Measurements from ENCODE around the gene DAB1. TPM values are rescaled to one million over a fixed set of nuclear protein-coding genes. Genes with fewer than 3 reads are reported as not detected.
"Not testable (repeated sequence)": the region's sequence is repeated elsewhere in the genome, so short reads cannot be mapped to it uniquely, and the experiment has no call there.

DAB1 gene
- total RNA-seq, 3 donors from 2014 or later = not detected

DNA sequence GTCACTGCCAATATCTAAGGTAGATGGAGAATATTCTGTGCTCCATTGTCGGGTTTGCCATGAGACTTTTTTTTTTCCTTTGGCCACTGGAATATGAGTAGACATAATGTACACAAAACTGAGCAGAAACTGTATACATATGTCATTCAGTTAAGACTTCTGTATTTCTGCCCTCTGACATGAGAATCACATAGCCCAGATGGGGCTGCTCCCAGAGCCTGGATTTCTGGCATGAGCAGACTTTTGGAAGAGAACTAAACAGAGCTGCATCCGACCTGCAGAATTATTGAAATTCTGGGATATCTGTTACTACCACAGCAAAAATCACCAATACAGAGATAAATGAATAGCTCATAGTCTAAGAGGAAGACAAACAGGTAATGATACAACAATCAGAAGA is 62.3 kb downstream of the DAB1 start:
- H3K9me3 Mint-ChIP-seq = no peaks in the 10 kb centered on the region
- no peaks in the 10 kb centered on the region for H3K36me3 Mint-ChIP-seq (ENCODE audit: insufficient read depth)
- DNase-seq (no peak), ATAC-seq (no peak)
- no peak overlapping the region for H3K4me3 Mint-ChIP-seq
- no peaks in the 10 kb centered on the region for H3K4me1 Mint-ChIP-seq (ENCODE audit: low read depth)
- H3K27me3 Mint-ChIP-seq (ENCODE audit: low read depth) = no peaks in the 10 kb centered on the region

- no peaks in the 10 kb centered on the region for H3K27me3 Mint-ChIP-seq (ENCODE audit: low read depth)
- no peak for ATAC-seq
- no peak overlapping the region for H3K4me3 Mint-ChIP-seq
- H3K9me3 Mint-ChIP-seq = no peaks in the 10 kb centered on the region
- no peaks in the 10 kb centered on the region for H3K4me1 Mint-ChIP-seq (ENCODE audit: low read depth)
- DNase-seq = no peak
- no peaks in the 10 kb centered on the region for H3K36me3 Mint-ChIP-seq (ENCODE audit: insufficient read depth)
Observed at GRCh38 chr1:57360846-57361407, 62.9 kb downstream of the DAB1 start.

DNA sequence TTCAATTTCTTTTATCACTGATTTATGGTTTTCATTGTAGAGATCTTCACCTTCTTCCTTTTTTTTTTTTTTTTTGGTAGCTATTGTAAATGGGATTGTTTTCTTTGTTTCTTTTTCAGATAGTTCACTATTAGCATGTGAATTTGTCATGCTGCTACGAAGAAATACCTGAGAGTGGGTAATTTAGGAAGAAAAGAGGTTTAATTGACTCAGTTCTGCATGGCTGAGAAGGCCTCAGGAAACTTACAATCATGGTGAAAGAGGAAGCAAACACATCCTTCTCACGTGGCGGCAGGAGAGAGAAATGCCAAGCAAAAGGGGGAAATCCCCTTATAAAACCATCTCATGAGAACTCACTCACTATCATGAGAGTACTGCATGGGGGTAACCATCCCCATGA is 66.4 kb downstream of the DAB1 start:
- H3K36me3 Mint-ChIP-seq (ENCODE audit: insufficient read depth) = no peaks in the 10 kb centered on the region
- no peak for ATAC-seq
- DNase-seq = no peak
- H3K9me3 Mint-ChIP-seq = no peaks in the 10 kb centered on the region
- H3K4me1 Mint-ChIP-seq (ENCODE audit: low read depth) = no peaks in the 10 kb centered on the region
- H3K4me3 Mint-ChIP-seq = no peak overlapping the region
- H3K27me3 Mint-ChIP-seq (ENCODE audit: low read depth) = peaks cover 3% of the 10 kb centered on the region

DNA sequence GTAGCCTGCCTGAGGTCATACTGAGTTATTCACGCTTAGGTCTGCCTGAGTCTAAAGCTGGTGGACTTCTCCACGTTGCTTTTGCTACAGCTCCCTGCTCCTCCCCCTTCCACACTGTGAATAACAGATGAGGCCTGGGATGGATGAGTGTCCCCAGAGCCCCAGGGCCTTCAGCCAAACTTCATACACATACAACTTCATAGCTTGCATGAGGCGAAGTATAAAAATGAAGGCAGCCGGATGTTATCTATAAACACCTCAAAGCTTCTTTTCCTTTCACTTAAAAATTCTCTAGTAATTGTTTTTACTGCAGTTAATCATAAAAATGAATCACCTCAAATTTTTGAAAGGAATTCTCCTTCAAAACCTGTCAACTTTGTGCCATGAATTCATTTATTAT is 70.2 kb downstream of the DAB1 start:
- H3K9me3 Mint-ChIP-seq = no peaks in the 10 kb centered on the region
- H3K4me1 Mint-ChIP-seq (ENCODE audit: low read depth) = no peaks in the 10 kb centered on the region
- no peak for ATAC-seq
- DNase-seq = no peak
- H3K4me3 Mint-ChIP-seq = no peak overlapping the region
- peaks cover 3% of the 10 kb centered on the region for H3K27me3 Mint-ChIP-seq (ENCODE audit: low read depth)
- no peaks in the 10 kb centered on the region for H3K36me3 Mint-ChIP-seq (ENCODE audit: insufficient read depth)

GRCh38 chr1:57350610-57351009 is 73.2 kb downstream of the DAB1 start:
- ATAC-seq = no peak
- Mint-ChIP-seq H3K36me3 (ENCODE audit: insufficient read depth) (no peaks in the 10 kb centered on the region), H3K4me1 (ENCODE audit: low read depth) (no peaks in the 10 kb centered on the region), H3K27me3 (ENCODE audit: low read depth) (peaks cover 5% of the 10 kb centered on the region), H3K9me3 (no peaks in the 10 kb centered on the region), H3K4me3 (no peak overlapping the region)
- DNase-seq = no peak

GRCh38 chr1:57348921-57349320 is 74.9 kb downstream of the DAB1 start:
- no peaks in the 10 kb centered on the region for H3K9me3 Mint-ChIP-seq
- no peak overlapping the region for H3K4me3 Mint-ChIP-seq
- no peaks in the 10 kb centered on the region for H3K4me1 Mint-ChIP-seq (ENCODE audit: low read depth)
- ATAC-seq = no peak
- peaks cover 2% of the 10 kb centered on the region for H3K27me3 Mint-ChIP-seq (ENCODE audit: low read depth)
- no peaks in the 10 kb centered on the region for H3K36me3 Mint-ChIP-seq (ENCODE audit: insufficient read depth)
- DNase-seq = no peak

DNA sequence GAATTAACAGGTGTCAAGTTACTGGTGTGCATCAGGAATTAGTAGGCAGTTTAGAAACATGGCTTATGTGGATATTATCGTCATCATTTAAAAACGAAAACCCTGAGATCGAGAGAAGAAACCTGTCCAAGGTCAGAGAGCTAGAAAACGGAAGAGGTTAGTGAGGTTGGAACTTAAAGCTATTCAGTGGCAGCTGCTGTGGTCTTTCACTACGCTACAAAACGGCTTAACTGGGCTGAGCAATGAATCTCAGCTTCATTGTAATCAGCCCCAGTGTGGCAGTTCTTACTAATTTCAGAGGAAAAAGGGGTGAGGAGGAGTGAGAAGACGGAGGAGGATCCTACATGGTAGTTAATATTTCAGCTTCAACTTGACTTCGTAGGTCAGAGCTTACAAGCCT is 77.9 kb downstream of the DAB1 start:
- Mint-ChIP-seq H3K4me3 (no peak overlapping the region), H3K9me3 (no peaks in the 10 kb centered on the region), H3K36me3 (ENCODE audit: insufficient read depth) (no peaks in the 10 kb centered on the region), H3K27me3 (ENCODE audit: low read depth) (peaks cover 2% of the 10 kb centered on the region), H3K4me1 (ENCODE audit: low read depth) (no peaks in the 10 kb centered on the region)
- ATAC-seq (no peak), DNase-seq (no peak)

- DNase-seq (no peak), ATAC-seq (no peak)
- no peaks in the 10 kb centered on the region for H3K4me1 Mint-ChIP-seq (ENCODE audit: low read depth)
- no peaks in the 10 kb centered on the region for H3K36me3 Mint-ChIP-seq (ENCODE audit: insufficient read depth)
- peaks cover 2% of the 10 kb centered on the region for H3K27me3 Mint-ChIP-seq (ENCODE audit: low read depth)
- no peak overlapping the region for H3K4me3 Mint-ChIP-seq
- no peaks in the 10 kb centered on the region for H3K9me3 Mint-ChIP-seq
Observed at GRCh38 chr1:57344265-57344664, 79.6 kb downstream of the DAB1 start.

DNA sequence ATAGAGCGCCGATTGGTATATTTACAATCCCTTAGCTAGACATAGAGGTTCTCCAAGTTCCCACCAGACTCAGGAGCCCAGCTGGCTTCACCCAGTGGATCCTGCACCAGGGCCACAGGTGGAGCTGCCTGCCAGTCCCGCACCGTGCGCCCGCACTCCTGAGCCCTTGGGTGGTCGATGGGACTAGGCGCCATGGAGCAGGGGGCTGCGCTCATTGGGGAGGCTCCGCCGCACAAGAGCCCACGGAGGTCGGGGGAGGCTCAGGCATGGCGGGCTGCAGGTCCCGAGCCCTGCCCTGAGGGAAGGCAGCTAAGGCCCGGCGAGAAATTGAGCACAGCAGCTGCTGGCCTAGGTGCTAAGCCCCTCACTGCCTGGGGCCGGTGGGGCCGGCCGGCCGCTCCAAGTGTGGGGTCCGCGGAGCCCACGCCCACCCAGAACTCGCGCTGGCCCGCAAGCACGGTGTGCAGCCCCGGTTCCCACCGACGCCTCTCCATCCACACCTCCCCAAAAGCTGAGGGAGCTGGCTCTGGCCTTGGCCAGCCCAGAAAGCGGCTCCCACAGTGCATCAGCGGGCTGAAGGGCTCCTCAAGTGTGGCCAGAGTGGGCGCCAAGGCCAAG is 80.5 kb downstream of the DAB1 start:
- H3K4me3 Mint-ChIP-seq; DNase-seq; H3K4me1 Mint-ChIP-seq (ENCODE audit: low read depth); H3K36me3 Mint-ChIP-seq (ENCODE audit: insufficient read depth); H3K9me3 Mint-ChIP-seq; ATAC-seq; H3K27me3 Mint-ChIP-seq (ENCODE audit: low read depth): not testable (repeated sequence)

DNA sequence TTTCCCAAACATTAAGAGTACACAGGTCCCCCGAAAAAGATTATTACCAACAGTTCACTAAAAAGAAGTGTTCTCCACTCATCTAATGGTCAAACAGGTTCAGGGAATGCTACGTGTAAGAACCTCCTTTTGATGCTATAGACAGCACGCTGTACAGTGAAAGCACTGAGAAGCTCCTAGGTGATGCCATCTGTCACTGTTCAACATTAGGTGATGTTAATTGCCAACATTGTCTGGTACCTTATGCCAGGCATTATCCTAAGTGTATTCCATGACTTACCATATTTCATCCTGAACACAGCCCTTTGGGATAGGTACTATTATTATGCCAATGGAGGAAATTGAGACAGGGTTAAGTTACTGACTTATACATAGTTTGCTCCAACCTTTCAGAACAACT is 82.1 kb downstream of the DAB1 start:
- DNase-seq (no peak), ATAC-seq (no peak)
- no peaks in the 10 kb centered on the region for H3K9me3 Mint-ChIP-seq
- H3K27me3 Mint-ChIP-seq (ENCODE audit: low read depth) = peaks cover under 1% of the 10 kb centered on the region
- no peaks in the 10 kb centered on the region for H3K4me1 Mint-ChIP-seq (ENCODE audit: low read depth)
- H3K36me3 Mint-ChIP-seq (ENCODE audit: insufficient read depth) = no peaks in the 10 kb centered on the region
- no peak overlapping the region for H3K4me3 Mint-ChIP-seq

- ATAC-seq = no peak
- Mint-ChIP-seq H3K9me3 (no peaks in the 10 kb centered on the region), H3K4me3 (no peak overlapping the region), H3K27me3 (ENCODE audit: low read depth) (no peaks in the 10 kb centered on the region), H3K4me1 (ENCODE audit: low read depth) (no peaks in the 10 kb centered on the region), H3K36me3 (ENCODE audit: insufficient read depth) (no peaks in the 10 kb centered on the region)
- no peak for DNase-seq
Observed at GRCh38 chr1:57340334-57341070, 83.4 kb downstream of the DAB1 start.

DNA sequence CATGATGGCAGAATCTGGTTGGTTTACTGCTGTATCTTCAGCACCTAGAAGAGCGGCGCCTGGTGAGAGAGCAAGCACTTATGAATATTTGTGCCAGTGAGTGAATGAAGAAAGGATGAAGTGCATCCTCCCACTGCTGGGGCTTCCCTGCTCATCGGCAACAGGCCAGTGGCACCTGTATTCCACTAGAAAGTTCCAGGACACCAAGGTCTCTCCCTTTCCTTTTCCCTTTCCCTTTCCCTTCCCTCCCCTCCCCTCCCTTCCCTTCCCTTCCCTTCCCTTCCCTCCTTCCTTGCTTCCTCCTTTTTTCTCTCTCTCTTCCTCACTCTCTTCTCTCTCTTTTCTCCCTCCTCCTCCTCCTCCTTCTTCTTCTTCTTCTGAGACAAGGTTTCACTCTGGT is 86.2 kb downstream of the DAB1 start:
- DNase-seq (no peak), ATAC-seq (no peak)
- no peaks in the 10 kb centered on the region for H3K36me3 Mint-ChIP-seq (ENCODE audit: insufficient read depth)
- H3K9me3 Mint-ChIP-seq = no peaks in the 10 kb centered on the region
- no peak overlapping the region for H3K4me3 Mint-ChIP-seq
- no peaks in the 10 kb centered on the region for H3K27me3 Mint-ChIP-seq (ENCODE audit: low read depth)
- no peaks in the 10 kb centered on the region for H3K4me1 Mint-ChIP-seq (ENCODE audit: low read depth)

GRCh38 chr1:57336793-57337192 is 87.1 kb downstream of the DAB1 start:
- ATAC-seq = no peak
- Mint-ChIP-seq H3K27me3 (ENCODE audit: low read depth) (no peaks in the 10 kb centered on the region), H3K36me3 (ENCODE audit: insufficient read depth) (no peaks in the 10 kb centered on the region), H3K4me1 (ENCODE audit: low read depth) (no peaks in the 10 kb centered on the region), H3K9me3 (no peaks in the 10 kb centered on the region), H3K4me3 (no peak overlapping the region)
- no peak for DNase-seq

DNA sequence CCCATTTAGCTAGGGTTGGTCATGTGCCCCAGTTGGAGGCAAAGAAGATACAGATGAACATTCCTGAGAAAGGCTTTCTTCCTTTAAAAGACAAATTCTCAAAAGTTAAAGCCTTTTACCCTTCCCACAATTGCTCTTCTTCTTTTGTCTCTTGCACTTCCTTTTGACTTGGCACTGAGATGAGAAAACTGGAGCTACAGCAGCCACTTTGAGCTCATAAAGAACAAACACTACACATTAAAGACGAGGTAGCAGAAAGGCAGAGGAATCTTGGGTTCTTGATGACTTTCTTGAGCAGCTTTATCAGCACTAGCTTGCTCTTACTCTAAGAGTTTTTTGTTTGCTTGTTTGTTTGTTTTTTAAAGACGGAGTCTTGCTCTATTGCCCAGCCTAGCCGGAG is 92.2 kb downstream of the DAB1 start:
- Mint-ChIP-seq H3K4me3 (no peak overlapping the region), H3K27me3 (ENCODE audit: low read depth) (no peaks in the 10 kb centered on the region), H3K9me3 (no peaks in the 10 kb centered on the region), H3K36me3 (ENCODE audit: insufficient read depth) (no peaks in the 10 kb centered on the region), H3K4me1 (ENCODE audit: low read depth) (no peaks in the 10 kb centered on the region)
- DNase-seq (no peak), ATAC-seq (no peak)

GRCh38 chr1:57329937-57330336 is 93.9 kb downstream of the DAB1 start:
- DNase-seq (no peak), ATAC-seq (no peak)
- no peaks in the 10 kb centered on the region for H3K36me3 Mint-ChIP-seq (ENCODE audit: insufficient read depth)

More at GRCh38 chr1:57329937-57330336, 93.9 kb downstream of the DAB1 start:
- Mint-ChIP-seq H3K4me3 (no peak overlapping the region), H3K4me1 (ENCODE audit: low read depth) (no peaks in the 10 kb centered on the region), H3K9me3 (no peaks in the 10 kb centered on the region), H3K27me3 (ENCODE audit: low read depth) (no peaks in the 10 kb centered on the region)
